Stimulated activated CD4-positive, alpha-beta T cell treated with anti-CD3 and anti-CD28 coated beads, Interleukin-1b, Interleukin-23, amount 100 ng/mL, for 24 hours (primary cell): Measurements from ENCODE around the gene DENND1A.
"Not testable (repeated sequence)": the region's sequence is repeated elsewhere in the genome, so short reads cannot be mapped to it uniquely, and the experiment has no call there.

Experiments used
- DNase-seq, 4 experiments: peaks; one replicate each; pipeline ENCODE4 v3.0.0-alpha.2; 2020; ENCODE audit warnings: low read depth in 4 of 4, low spot score in 1 of 4

The DENND1A gene

GRCh38 chr9:123923377-123923776 lies 6.5 kb downstream of the DENND1A start:
- no peak for DNase-seq

DNA sequence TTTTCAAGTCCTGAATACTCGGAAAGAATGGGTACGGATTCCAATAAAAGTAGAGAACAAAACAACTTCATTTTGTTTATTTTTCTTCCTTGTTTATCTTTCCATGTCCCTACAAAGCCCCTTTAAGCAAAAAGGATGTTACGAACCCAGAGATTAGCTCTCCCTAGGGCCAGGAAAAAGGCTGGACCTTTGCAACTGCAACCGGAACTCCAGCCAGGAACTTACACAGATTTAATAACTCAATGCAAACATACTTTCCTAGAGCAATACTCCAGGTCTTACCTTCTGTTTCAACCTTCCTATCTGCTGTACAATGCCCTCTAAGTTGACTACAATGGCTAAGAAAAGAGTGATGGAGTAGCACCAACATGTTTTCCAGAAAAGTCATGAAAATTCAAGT lies 7.0 kb downstream of the DENND1A start:
- DNase-seq = no peak

DNA sequence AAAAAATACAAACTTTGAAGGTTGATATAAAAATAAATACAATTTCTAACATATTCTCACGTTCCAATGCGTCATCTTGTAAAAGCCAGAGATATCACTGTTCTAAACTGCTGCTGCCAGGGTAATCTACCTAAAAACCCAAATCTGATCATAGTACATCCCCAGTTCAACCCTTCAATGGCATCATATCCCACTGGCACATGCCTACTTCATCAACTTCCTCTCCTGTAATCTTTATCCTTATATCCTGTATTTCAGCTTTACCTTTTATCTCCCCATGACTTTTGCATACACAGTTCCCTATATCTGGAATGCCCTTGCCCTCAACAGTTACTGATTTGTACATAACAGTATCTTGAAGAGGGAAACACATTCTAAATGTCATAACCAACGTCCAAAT lies 7.5 kb downstream of the DENND1A start:
- DNase-seq = no peak

DNA sequence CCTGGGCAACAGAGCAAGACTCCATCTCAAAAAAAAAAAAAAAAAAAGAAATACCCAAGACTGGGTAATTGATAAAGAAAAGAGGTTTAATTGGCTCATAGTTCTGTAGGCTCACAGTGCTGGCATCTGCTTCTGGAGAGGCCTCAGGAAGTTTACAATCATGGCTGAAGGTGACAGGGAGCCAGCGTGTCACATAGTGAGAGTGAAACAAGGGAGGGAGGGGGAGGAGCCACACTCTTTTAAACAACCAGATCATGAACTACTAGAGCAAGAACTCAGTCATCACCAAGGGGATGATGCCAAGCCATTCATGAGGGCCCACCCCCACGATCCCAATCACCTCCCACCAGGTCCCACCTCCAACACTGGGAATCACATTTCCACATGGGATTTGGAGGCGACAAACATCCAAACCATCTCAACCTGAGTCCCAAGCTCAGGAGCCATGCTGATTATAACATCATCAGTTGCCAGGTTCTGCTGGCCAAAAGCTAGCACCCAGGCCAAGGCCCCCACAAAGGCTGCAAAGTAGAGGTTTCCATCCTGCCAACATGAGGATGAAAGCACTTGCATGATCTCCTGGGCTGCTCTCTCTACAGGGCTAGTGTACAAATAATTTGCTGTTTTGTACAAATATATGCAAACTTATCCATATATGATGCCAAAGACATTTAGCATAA lies 15.3 kb downstream of the DENND1A start:
- no peak for DNase-seq

- no peak for DNase-seq
Observed at GRCh38 chr9:123912167-123912897, 17.6 kb downstream of the DENND1A start.

- DNase-seq = no peak
Observed at GRCh38 chr9:123911024-123911423, 18.9 kb downstream of the DENND1A start.

- not testable (repeated sequence) for DNase-seq
Observed at GRCh38 chr9:123909192-123909591, 20.7 kb downstream of the DENND1A start.

- not testable (repeated sequence) for DNase-seq
Observed at GRCh38 chr9:123903550-123903949, 26.4 kb downstream of the DENND1A start.

DNA sequence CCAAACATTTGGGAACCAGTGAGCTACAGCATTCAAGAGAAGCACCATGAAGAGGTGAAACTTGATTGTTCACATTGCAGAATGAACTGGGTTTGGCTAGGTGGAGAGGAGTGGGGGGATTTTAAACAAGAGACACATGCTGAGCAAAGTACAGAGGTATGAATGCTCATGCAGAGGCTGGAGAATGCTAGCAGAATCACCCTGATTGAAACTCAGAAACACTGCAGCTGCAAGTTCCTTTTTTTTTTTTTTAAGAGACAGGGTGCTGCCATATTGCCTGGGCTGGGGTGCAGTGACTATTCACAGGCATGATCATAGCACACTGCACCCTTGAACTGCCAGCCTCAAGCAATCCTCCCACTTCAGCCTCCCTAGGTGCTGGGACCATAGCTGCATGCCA lies 35.1 kb downstream of the DENND1A start:
- DNase-seq = no peak

- DNase-seq = no peak
Observed at GRCh38 chr9:123893831-123894460, 36.0 kb downstream of the DENND1A start.

DNA sequence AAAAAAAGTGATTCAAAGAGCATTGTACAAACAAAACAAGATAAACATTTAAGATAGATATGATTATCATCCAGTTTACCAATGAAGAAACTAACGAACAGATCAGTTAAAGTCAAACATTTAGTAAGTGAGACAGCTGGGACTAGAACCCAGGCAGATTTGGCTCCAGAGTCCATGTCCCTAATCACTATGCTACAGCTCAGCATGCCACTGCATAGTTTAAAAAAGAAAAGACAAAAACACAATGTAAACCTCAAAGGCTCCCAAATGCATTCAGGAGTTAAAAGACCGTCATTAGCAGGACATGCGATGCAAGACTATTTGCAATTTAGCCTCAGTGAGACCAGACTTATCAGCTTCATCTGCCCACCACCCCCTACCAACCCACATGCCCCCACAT lies 36.8 kb downstream of the DENND1A start:
- no peak for DNase-seq

DNA sequence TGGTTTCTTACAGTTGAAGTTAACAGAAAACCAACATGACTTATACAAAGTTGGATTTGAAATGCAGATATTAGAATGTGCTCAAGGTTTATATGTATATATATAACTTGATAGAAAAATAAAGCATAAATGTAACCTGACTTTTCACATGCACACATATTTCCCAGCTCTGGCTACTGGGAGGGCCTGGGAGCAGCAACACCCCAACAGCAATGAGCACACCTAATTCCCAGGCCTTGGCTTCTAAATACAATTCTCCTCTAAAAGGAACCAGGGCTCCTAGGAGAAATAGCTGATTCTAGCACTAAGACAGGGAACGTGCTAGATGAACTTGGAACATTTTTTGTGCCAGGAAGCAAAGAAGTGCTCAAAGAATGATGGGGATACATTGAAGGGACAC lies 42.1 kb downstream of the DENND1A start:
- no peak for DNase-seq

GRCh38 chr9:123885834-123886233 lies 44.1 kb downstream of the DENND1A start:
- DNase-seq = not testable (repeated sequence)

GRCh38 chr9:123883634-123884033 lies 46.3 kb downstream of the DENND1A start:
- no peak for DNase-seq

- no peak for DNase-seq
Observed at GRCh38 chr9:123881604-123882003, 48.3 kb downstream of the DENND1A start.

DNA sequence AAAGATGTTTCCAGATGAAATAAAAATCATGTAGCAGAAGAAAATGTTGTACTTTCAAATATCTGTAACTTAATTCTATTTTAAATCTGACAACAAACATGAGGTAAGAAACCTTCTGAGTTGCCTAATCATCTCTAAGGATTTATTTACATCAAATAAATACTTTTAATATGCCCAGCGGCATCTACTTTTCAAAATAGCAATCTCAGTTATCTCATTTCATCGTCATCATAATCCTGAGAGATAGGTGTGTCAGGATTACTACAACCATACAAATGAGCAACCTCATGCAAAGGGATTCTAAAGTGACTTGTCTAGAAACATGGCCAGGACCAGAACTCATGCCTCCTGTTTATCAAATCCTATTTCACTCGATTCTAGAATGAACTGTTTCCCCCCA lies 49.5 kb downstream of the DENND1A start:
- DNase-seq = no peak

- DNase-seq = no peak
Observed at GRCh38 chr9:123876750-123877149, 53.2 kb downstream of the DENND1A start.

DNA sequence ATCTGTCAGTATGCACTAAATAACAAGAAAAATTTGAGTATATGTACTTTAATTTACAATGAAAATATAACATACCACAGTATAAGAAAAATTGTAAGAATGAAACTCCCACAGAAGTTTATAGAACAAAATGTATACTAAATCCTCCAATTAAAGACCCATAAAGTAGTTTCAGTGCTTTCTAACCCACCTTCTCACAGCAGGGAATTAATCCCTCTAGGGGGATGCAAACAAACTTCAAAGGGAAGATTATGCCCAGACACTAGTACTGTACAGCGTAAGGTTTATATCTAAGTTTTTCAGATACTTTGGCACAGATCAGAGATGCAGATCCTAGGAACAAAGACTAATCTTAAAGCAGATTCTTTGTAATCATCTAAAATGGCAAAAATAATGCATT lies 57.2 kb downstream of the DENND1A start:
- no peak for DNase-seq

GRCh38 chr9:123871781-123872180 lies 58.1 kb downstream of the DENND1A start:
- no peak for DNase-seq

- DNase-seq = no peak
Observed at GRCh38 chr9:123868002-123868401, 61.9 kb downstream of the DENND1A start.

GRCh38 chr9:123867034-123867433 lies 62.9 kb downstream of the DENND1A start:
- DNase-seq = no peak

DNA sequence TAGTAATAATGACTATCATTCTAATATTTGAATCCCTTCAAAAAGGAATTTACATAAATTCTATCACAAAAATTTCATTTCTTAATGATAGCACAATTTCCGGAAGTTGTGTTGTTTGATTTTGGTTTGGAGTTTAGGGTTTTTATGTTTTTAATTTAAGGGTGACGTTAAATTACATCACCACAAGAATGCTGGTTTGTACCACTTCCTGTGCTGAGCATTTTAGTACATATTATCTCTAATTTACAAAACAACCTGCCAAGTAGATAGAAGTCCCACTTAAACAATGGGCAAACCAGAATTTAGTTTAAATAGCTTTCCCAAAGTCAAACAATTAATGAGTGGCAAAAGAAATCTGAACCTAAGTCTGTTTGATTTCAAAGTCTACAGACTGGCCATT lies 63.4 kb downstream of the DENND1A start:
- no peak for DNase-seq
